CD4-positive, alpha-beta memory T cell (primary cell): ENCODE measurements around the gene HS6ST3. TPM values are rescaled to one million over a fixed set of nuclear protein-coding genes. Genes with fewer than 3 reads are reported as not detected.

Source experiments
- CTCF ChIA-PET: fragments of 350-600 bp; sonication (Branson Sonifier 250); formaldehyde crosslinking; loops from one replicate; lab custom pipeline; 2021; ENCODE audit warnings: inconsistent platforms; ENCODE audit not compliant: partially characterized antibody; lab: Charles Lee
- POLR2A ChIA-PET: fragments of 350-600 bp; sonication (Branson Sonifier 250); formaldehyde crosslinking; loops from one replicate; lab custom pipeline; 2021; ENCODE audit not compliant: partially characterized antibody; lab: Charles Lee
- DNase-seq, 5 donors: peaks; one replicate each; pipeline versions ENCODE4 v3.0.0 to v3.0.0-alpha.2; 2020 to 2022; ENCODE audit warnings: mixed read lengths in 1 of 5
- H3K27ac ChIP-seq: one replicate; pipeline ENCODE4 v1.7.0; 2013; ENCODE audit warnings: low read depth, low read length
- H3K27me3 ChIP-seq: 2 replicates; pipeline ENCODE4 v1.7.0; 2013; ENCODE audit warnings: mild to moderate bottlenecking, low read length, moderate library complexity; ENCODE audit not compliant: insufficient read depth
- H3K36me3 ChIP-seq: 2 replicates; pipeline ENCODE4 v1.7.0; 2013; ENCODE audit warnings: mild to moderate bottlenecking, low read length, moderate library complexity; ENCODE audit not compliant: insufficient read depth
- H3K4me1 ChIP-seq: 2 replicates; pipeline ENCODE4 v1.7.0; 2013; ENCODE audit warnings: mild to moderate bottlenecking, low read length, moderate library complexity; ENCODE audit not compliant: insufficient read depth
- H3K4me3 ChIP-seq, 2 donors: one replicate each; pipeline ENCODE4 v1.7.0; 2013; ENCODE audit warnings: low read length in 2 of 2, mild to moderate bottlenecking in 1 of 2
- H3K9me3 ChIP-seq, 2 donors: one replicate each; pipeline ENCODE4 v1.7.0; 2013; ENCODE audit warnings: low read length in 2 of 2, control low read depth in 1 of 2; ENCODE audit not compliant: control insufficient read depth in 1 of 2
- H3K27ac Mint-ChIP-seq, 7 donors: one replicate each; pipeline ENCODE4 v1.8.0; 2020 to 2021; ENCODE audit warnings: mixed read lengths in 7 of 7, mild to moderate bottlenecking in 6 of 7, inconsistent platforms in 3 of 7, moderate library complexity in 3 of 7
- H3K27me3 Mint-ChIP-seq, 2 donors: one replicate each; pipeline ENCODE4 v1.8.0; 2020 to 2021; ENCODE audit warnings: mixed read lengths in 2 of 2
- H3K36me3 Mint-ChIP-seq, 2 donors: one replicate each; pipeline ENCODE4 v1.8.0; 2020 to 2021; ENCODE audit warnings: mixed read lengths in 2 of 2, inconsistent platforms in 1 of 2, mild to moderate bottlenecking in 1 of 2
- H3K4me1 Mint-ChIP-seq, 4 donors: one replicate each; pipeline ENCODE4 v1.8.0; 2020 to 2021; ENCODE audit warnings: mixed read lengths in 4 of 4, mild to moderate bottlenecking in 1 of 4
- H3K4me3 Mint-ChIP-seq, 8 donors: one replicate each; pipeline ENCODE4 v1.8.0; 2020 to 2021; ENCODE audit warnings: mixed read lengths in 8 of 8, mild to moderate bottlenecking in 7 of 8, moderate library complexity in 6 of 8, inconsistent platforms in 3 of 8
- H3K9me3 Mint-ChIP-seq, 8 donors: one replicate each; pipeline ENCODE4 v1.8.0; 2020 to 2021; ENCODE audit warnings: mixed read lengths in 8 of 8, mild to moderate bottlenecking in 5 of 8, inconsistent platforms in 3 of 8, moderate library complexity in 1 of 8
- intact Hi-C: fragments of 100-400 bp; cut with micrococcal nuclease; formaldehyde crosslinking; loops from one replicate; pipeline ENCODE4 v1.15.1; 2023
- polyA plus RNA-seq, 2 donors: library from polyadenylated mRNA; unstranded; fragments of 300-500 nt; fragmentation: Illumina TruSeq; gene quantifications; one replicate each; pipeline ENCODE4 v1.2.3, GENCODE V29; 2021
- total RNA-seq, 2 experiments: library from RNA; stranded (reverse); gene quantifications; one replicate each; pipeline ENCODE4 v1.2.3, GENCODE V29; 2021

Gene HS6ST3
- total and polyA plus RNA-seq, 4 experiments from 2014 or later = not detected

- Mint-ChIP-seq H3K9me3 (peaks cover 0 to 8% (median 5%) of the 10 kb centered on the region in 8 donors), H3K4me1 (no peaks in the 10 kb centered on the region), H3K36me3 (no peaks in the 10 kb centered on the region), H3K27me3 (no peaks in the 10 kb centered on the region), H3K4me3 (no peak overlapping the region), H3K27ac (no peak overlapping the region)
- Histone ChIP-seq H3K27ac (no peak overlapping the region), H3K36me3 (no peaks in the 10 kb centered on the region), H3K4me1 (no peaks in the 10 kb centered on the region), H3K27me3 (no peaks in the 10 kb centered on the region), H3K9me3 (no peaks in the 10 kb centered on the region), H3K4me3 (no peak overlapping the region)
- ChIA-PET POLR2A (no interaction called here), CTCF (interaction anchor here (1.4 kb wide), 1 partner anchor 17 kb away, joined by 3 read pairs; no protein-coding TSS in a partner anchor)
- DNase-seq = no peak
- intact Hi-C loops = no loop called here
Observed at GRCh38 chr13:96783057-96783456, 693.1 kb downstream of the HS6ST3 start.

- Histone ChIP-seq H3K36me3 (no peaks in the 10 kb centered on the region), H3K9me3 (no peaks in the 10 kb centered on the region), H3K4me3 (no peak overlapping the region), H3K4me1 (no peaks in the 10 kb centered on the region), H3K27ac (no peak overlapping the region), H3K27me3 (no peaks in the 10 kb centered on the region)
- POLR2A ChIA-PET = no interaction called here
- Mint-ChIP-seq H3K27me3 (no peaks in the 10 kb centered on the region), H3K4me3 (no peak overlapping the region), H3K27ac (no peak overlapping the region), H3K9me3 (peaks cover 0 to 7% (median 4%) of the 10 kb centered on the region in 8 donors), H3K4me1 (no peaks in the 10 kb centered on the region), H3K36me3 (no peaks in the 10 kb centered on the region)
- intact Hi-C loops = no loop called here
- no peak for DNase-seq
- CTCF ChIA-PET = interaction anchor here (1.4 kb wide), 1 partner anchor 18 kb away, joined by 3 read pairs; no protein-coding TSS in a partner anchor
Observed at GRCh38 chr13:96783511-96783910, 693.6 kb downstream of the HS6ST3 start.

- no peaks in the 10 kb centered on the region for H3K27me3 Mint-ChIP-seq
- no peak for DNase-seq
- H3K36me3 Mint-ChIP-seq = no peaks in the 10 kb centered on the region
- H3K9me3 Mint-ChIP-seq = peaks cover 0 to 5% (median 2%) of the 10 kb centered on the region in 8 donors
- intact Hi-C loops = no loop called here
- H3K4me3 Mint-ChIP-seq = no peak overlapping the region
- Histone ChIP-seq H3K36me3 (no peaks in the 10 kb centered on the region), H3K9me3 (no peaks in the 10 kb centered on the region), H3K4me3 (no peak overlapping the region), H3K27me3 (no peaks in the 10 kb centered on the region), H3K27ac (no peak overlapping the region), H3K4me1 (no peaks in the 10 kb centered on the region)
- no peak overlapping the region for H3K27ac Mint-ChIP-seq
- H3K4me1 Mint-ChIP-seq = no peaks in the 10 kb centered on the region
- POLR2A ChIA-PET = no interaction called here
- CTCF ChIA-PET = no interaction called here
Observed at GRCh38 chr13:96785986-96786385, 696.1 kb downstream of the HS6ST3 start.

GRCh38 chr13:96792188-96792587 is 702.3 kb downstream of the HS6ST3 start:
- Histone ChIP-seq H3K9me3 (no peaks in the 10 kb centered on the region), H3K4me3 (no peak overlapping the region), H3K36me3 (no peaks in the 10 kb centered on the region), H3K27ac (no peak overlapping the region), H3K27me3 (no peaks in the 10 kb centered on the region), H3K4me1 (no peaks in the 10 kb centered on the region)
- DNase-seq = no peak
- ChIA-PET POLR2A (no interaction called here), CTCF (no interaction called here)
- no peaks in the 10 kb centered on the region for H3K36me3 Mint-ChIP-seq
- no peaks in the 10 kb centered on the region for H3K27me3 Mint-ChIP-seq
- no peaks in the 10 kb centered on the region for H3K9me3 Mint-ChIP-seq
- H3K4me3 Mint-ChIP-seq = no peak overlapping the region
- H3K4me1 Mint-ChIP-seq = no peaks in the 10 kb centered on the region
- intact Hi-C loops = no loop called here
- no peak overlapping the region for H3K27ac Mint-ChIP-seq

- POLR2A ChIA-PET = no interaction called here
- no peak overlapping the region for H3K4me3 ChIP-seq
- CTCF ChIA-PET = no interaction called here
Observed at GRCh38 chr13:96792736-96793403, 703.0 kb downstream of the HS6ST3 start.

GRCh38 chr13:96793404-96793755 is 703.5 kb downstream of the HS6ST3 start:
- intact Hi-C loops = no loop called here
- H3K27ac Mint-ChIP-seq = no peak overlapping the region

More at GRCh38 chr13:96792736-96793403, 703.0 kb downstream of the HS6ST3 start:
- H3K4me3 Mint-ChIP-seq = no peak overlapping the region
- DNase-seq = no peak
- intact Hi-C loops = no loop called here
- peaks cover 0 to 3% (median 0%) of the 10 kb centered on the region in 8 donors for H3K9me3 Mint-ChIP-seq
- H3K27me3 Mint-ChIP-seq = no peaks in the 10 kb centered on the region
- H3K27ac Mint-ChIP-seq = no peak overlapping the region
- Histone ChIP-seq H3K27me3 (no peaks in the 10 kb centered on the region), H3K9me3 (no peaks in the 10 kb centered on the region), H3K4me1 (no peaks in the 10 kb centered on the region), H3K27ac (no peak overlapping the region), H3K36me3 (no peaks in the 10 kb centered on the region)
- H3K4me1 Mint-ChIP-seq = no peaks in the 10 kb centered on the region
- H3K36me3 Mint-ChIP-seq = no peaks in the 10 kb centered on the region

GRCh38 chr13:96794669-96795068 is 704.8 kb downstream of the HS6ST3 start:
- POLR2A ChIA-PET = no interaction called here
- Mint-ChIP-seq H3K4me1 (no peaks in the 10 kb centered on the region), H3K27me3 (peaks cover 0 to 1% of the 10 kb centered on the region in 2 donors), H3K4me3 (no peak overlapping the region), H3K9me3 (peaks cover 0 to 6% (median 0%) of the 10 kb centered on the region in 8 donors), H3K36me3 (no peaks in the 10 kb centered on the region), H3K27ac (no peak overlapping the region)
- CTCF ChIA-PET = no interaction called here
- Histone ChIP-seq H3K36me3 (no peaks in the 10 kb centered on the region), H3K9me3 (no peaks in the 10 kb centered on the region), H3K27ac (no peak overlapping the region), H3K4me1 (no peaks in the 10 kb centered on the region), H3K27me3 (no peaks in the 10 kb centered on the region), H3K4me3 (no peak overlapping the region)
- no peak for DNase-seq
- intact Hi-C loops = no loop called here

More at GRCh38 chr13:96793404-96793755, 703.5 kb downstream of the HS6ST3 start:
- Histone ChIP-seq H3K27ac (no peak overlapping the region), H3K27me3 (no peaks in the 10 kb centered on the region), H3K36me3 (no peaks in the 10 kb centered on the region), H3K4me1 (no peaks in the 10 kb centered on the region), H3K9me3 (no peaks in the 10 kb centered on the region), H3K4me3 (no peak overlapping the region)
- Mint-ChIP-seq H3K36me3 (no peaks in the 10 kb centered on the region), H3K4me1 (no peaks in the 10 kb centered on the region), H3K27me3 (no peaks in the 10 kb centered on the region), H3K4me3 (no peak overlapping the region), H3K9me3 (peaks cover 0 to 6% (median 0%) of the 10 kb centered on the region in 8 donors)
- ChIA-PET POLR2A (no interaction called here), CTCF (no interaction called here)
- DNase-seq = no peak
